ENCODE data around the gene PHEX.

PHEX gene

DNA sequence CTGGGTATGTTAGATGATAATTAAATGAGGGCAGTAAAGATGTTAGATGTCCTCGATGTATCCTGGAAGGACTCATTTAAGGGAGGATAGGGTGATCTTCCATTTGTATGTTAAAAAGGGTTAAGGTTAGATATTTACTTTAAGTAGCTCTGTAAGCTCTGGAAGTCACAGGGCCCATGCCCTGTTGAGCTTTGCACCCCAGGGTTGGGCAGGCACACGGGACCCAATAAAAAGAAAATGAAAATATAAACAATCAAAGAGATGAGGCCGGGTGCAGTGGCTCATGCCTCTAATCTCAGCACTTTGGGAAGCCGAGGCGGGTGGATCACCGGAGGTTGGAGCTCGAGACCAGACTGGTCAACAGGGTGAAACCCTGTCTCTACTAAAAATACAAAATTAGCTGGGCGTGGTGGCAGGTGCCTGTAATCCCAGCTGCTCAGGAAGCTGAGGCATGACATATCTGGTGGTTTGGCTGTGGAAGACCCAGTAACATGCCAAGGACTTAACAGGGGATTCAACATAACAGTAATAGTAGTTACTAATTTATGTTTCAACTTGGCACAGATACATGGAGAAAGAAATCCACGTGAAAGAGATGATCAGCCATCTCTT is 16.9 kb upstream of the PHEX start:
- H3K27ac ChIP-seq: no peak overlapping the region
- DNase-seq (ENCODE audit: low spot score): no peak
- TF ChIP-seq, protein P1, sequence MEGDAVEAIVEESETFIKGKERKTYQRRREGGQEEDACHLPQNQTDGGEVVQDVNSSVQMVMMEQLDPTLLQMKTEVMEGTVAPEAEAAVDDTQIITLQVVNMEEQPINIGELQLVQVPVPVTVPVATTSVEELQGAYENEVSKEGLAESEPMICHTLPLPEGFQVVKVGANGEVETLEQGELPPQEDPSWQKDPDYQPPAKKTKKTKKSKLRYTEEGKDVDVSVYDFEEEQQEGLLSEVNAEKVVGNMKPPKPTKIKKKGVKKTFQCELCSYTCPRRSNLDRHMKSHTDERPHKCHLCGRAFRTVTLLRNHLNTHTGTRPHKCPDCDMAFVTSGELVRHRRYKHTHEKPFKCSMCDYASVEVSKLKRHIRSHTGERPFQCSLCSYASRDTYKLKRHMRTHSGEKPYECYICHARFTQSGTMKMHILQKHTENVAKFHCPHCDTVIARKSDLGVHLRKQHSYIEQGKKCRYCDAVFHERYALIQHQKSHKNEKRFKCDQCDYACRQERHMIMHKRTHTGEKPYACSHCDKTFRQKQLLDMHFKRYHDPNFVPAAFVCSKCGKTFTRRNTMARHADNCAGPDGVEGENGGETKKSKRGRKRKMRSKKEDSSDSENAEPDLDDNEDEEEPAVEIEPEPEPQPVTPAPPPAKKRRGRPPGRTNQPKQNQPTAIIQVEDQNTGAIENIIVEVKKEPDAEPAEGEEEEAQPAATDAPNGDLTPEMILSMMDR (conservative IDR thresholded peaks at IDR 0.05; ENCODE audit: low read depth): no peak
- ChIA-PET POLR2A (ENCODE audit: low non-redundant PET) (no interaction called here), CTCF (interaction anchor here (0.6 kb wide), 1 partner anchor 1146 kb away, joined by 3 read pairs; no protein-coding TSS in a partner anchor)

GRCh38 chrX:22021751-22022324 is 10.3 kb upstream of the PHEX start:
- CTCF ChIA-PET: no interaction called here
- DNase-seq (ENCODE audit: low spot score): no peak
- TF ChIP-seq, protein P1 (conservative IDR thresholded peaks at IDR 0.05; ENCODE audit: low read depth): no peak
- POLR2A ChIA-PET (ENCODE audit: low non-redundant PET): no interaction called here
- no peak overlapping the region for H3K27ac ChIP-seq

- CTCF ChIA-PET: no interaction called here
- no peak for DNase-seq (ENCODE audit: low spot score)
- POLR2A ChIA-PET (ENCODE audit: low non-redundant PET): no interaction called here
- no peak overlapping the region for H3K27ac ChIP-seq
- TF ChIP-seq, protein P1 (conservative IDR thresholded peaks at IDR 0.05; ENCODE audit: low read depth): no peak
These were observed 7.5 kb upstream of the PHEX start for GRCh38 chrX:22024577-22024976.

DNA sequence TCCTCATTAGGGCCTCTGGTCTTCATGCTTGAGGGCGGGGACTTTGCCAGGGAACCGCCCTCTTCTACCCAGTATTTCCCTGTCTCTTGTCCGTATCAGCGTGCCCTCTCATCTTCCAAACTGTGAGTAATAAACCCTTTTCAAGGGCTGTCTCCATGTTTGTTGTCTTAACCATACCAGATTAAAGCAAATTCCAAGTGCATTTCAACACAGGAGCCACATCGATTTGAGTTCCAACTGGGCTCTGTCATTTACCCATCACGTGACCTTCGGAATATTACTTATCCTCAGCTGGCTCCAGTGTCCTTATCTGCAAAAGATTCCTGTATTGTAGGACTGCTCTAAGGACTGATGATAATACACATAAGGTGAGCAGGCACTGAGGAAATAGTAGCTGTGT is 6.4 kb upstream of the PHEX start:
- H3K27ac ChIP-seq: no peak overlapping the region
- CTCF ChIA-PET: interaction anchor here (0.6 kb wide), 1 partner anchor 784 kb away, joined by 3 read pairs; no protein-coding TSS in a partner anchor

GRCh38 chrX:22026731-22027130 is 5.4 kb upstream of the PHEX start:
- no peak overlapping the region for H3K27ac ChIP-seq
- TF ChIP-seq, protein P1 (conservative IDR thresholded peaks at IDR 0.05; ENCODE audit: low read depth): no peak
- DNase-seq (ENCODE audit: low spot score): no peak
- ChIA-PET CTCF (interaction anchor here (0.7 kb wide), 1 partner anchor 81 kb away, joined by 3 read pairs; no protein-coding TSS in a partner anchor), POLR2A (ENCODE audit: low non-redundant PET) (no interaction called here)

More for the DNA sequence above, 6.4 kb upstream of the PHEX start:
- POLR2A ChIA-PET (ENCODE audit: low non-redundant PET): no interaction called here
- no peak for DNase-seq (ENCODE audit: low spot score)
- TF ChIP-seq, protein P1 (conservative IDR thresholded peaks at IDR 0.05; ENCODE audit: low read depth): no peak

DNA sequence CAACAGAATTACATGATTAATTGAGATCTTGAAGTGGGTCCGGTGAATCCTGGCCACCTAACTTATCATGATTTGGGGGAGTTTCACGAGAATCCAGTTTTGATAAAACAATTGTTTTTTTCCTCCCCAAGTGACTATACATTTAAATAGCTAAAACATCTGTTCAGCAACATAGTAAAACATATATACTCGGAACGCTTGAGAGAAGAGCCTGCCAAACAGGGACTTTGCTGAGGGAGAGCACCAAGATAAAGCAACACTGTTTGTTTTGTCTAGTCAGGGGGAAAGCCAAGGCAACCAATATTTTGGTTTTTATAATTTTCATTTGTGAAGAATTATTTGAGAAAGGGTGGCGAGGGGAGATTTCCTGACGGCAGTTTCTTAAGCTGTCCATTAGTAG is 381 bp downstream of the PHEX start:
- CTCF ChIA-PET: no interaction called here
- TF ChIP-seq, protein P1 (conservative IDR thresholded peaks at IDR 0.05; ENCODE audit: low read depth): no peak
- DNase-seq (ENCODE audit: low spot score): no peak
- POLR2A ChIA-PET (ENCODE audit: low non-redundant PET): no interaction called here
- H3K27ac ChIP-seq: no peak overlapping the region
